Ovary (tissue), 3 donors: Measurements from ENCODE around the gene PHYH.

ENCODE experiments used
- EP300 ChIP-seq: sonication (generic); formaldehyde crosslinking; IDR thresholded peaks from one replicate; pipeline ENCODE4 v1.6.1; 2017; ENCODE audit warnings: antibody characterized with exemption
- POLR2A ChIP-seq: fragments of 450-650 bp; IDR thresholded peaks from one replicate; pipeline ENCODE4 v1.6.1; 2017; ENCODE audit warnings: antibody characterized with exemption, mild to moderate bottlenecking, moderate library complexity
- TF ChIP-seq, protein P1 (sequence below), 3 donors: fragments of 450-650 bp in 2 of 3; fragments of 200-600 bp in 1 of 3; IDR thresholded peaks; one replicate each; pipeline versions ENCODE4 v1.5.1 to v1.8.0; 2016 to 2022; ENCODE audit warnings: antibody characterized with exemption in 3 of 3, mild to moderate bottlenecking in 1 of 3
- donor health status: DM: no; HTN: no; CAD: no.

DNA sequence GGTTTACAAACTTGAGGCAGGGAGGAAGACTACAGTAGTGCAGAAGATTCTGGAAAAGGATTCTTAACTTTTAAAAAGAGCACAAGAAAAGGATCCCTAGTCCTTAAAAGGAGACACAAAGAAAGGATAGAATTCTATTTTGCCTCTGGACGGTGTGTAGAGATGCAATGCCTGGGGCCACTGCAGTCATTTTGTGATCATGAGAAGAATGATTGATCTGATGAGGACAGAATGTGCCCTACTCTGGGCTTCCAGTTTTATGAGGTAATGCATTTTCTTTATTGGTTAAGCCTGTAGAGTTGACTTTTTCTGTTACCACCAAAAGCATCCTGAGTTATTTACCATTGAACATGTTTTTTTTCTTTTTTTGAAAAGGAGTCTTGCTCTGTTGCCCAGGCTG, 37.4 kb downstream of the PHYH start:
- TF ChIP-seq, protein P1, sequence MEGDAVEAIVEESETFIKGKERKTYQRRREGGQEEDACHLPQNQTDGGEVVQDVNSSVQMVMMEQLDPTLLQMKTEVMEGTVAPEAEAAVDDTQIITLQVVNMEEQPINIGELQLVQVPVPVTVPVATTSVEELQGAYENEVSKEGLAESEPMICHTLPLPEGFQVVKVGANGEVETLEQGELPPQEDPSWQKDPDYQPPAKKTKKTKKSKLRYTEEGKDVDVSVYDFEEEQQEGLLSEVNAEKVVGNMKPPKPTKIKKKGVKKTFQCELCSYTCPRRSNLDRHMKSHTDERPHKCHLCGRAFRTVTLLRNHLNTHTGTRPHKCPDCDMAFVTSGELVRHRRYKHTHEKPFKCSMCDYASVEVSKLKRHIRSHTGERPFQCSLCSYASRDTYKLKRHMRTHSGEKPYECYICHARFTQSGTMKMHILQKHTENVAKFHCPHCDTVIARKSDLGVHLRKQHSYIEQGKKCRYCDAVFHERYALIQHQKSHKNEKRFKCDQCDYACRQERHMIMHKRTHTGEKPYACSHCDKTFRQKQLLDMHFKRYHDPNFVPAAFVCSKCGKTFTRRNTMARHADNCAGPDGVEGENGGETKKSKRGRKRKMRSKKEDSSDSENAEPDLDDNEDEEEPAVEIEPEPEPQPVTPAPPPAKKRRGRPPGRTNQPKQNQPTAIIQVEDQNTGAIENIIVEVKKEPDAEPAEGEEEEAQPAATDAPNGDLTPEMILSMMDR (IDR thresholded peaks at IDR 0.05): no peak
- TF ChIP-seq EP300 (no peak), POLR2A (no peak)
